Vagina (tissue), 2 donors: ENCODE measurements around the gene SHISAL2A. TPM values are rescaled to one million over a fixed set of nuclear protein-coding genes. Genes with fewer than 3 reads are reported as not detected.

Source experiments
- DNase-seq, 2 donors: peaks; one replicate each; pipeline ENCODE4 v3.0.0-alpha.2; 2017; ENCODE audit errors: extremely low spot score in 2 of 2
- H3K27ac ChIP-seq: fragments of 200-600 bp; sonication (generic); one replicate; pipeline ENCODE4 v1.5.1; 2019
- H3K27me3 ChIP-seq: fragments of 200-600 bp; sonication (generic); one replicate; pipeline ENCODE4 v1.5.1; 2019
- H3K36me3 ChIP-seq, 2 donors: fragments of 200-600 bp; sonication (generic); one replicate each; pipeline ENCODE4 v1.5.1; 2017 to 2019
- H3K4me1 ChIP-seq: fragments of 200-600 bp; sonication (generic); one replicate; pipeline ENCODE4 v1.5.1; 2019
- H3K4me3 ChIP-seq, 2 donors: fragments of 200-600 bp; sonication (generic); 1 replicate in 1 of 2; 2 replicates in 1 of 2; pipeline ENCODE4 v1.5.1; 2016 to 2019
- H3K9me3 ChIP-seq: fragments of 200-600 bp; sonication (generic); one replicate; pipeline ENCODE4 v1.5.1; 2019
- CTCF ChIP-seq, 3 experiments: fragments of 450-650 bp in 2 of 3; fragments of 200-600 bp in 1 of 3; sonication (generic) in 1 of 3; IDR thresholded peaks; one replicate each; pipeline ENCODE4 v1.5.1; 2017 to 2019; ENCODE audit warnings: antibody characterized with exemption in 3 of 3, mild to moderate bottlenecking in 2 of 3, moderate library complexity in 2 of 3
- POLR2A ChIP-seq, 2 donors: fragments of 450-650 bp; IDR thresholded peaks; one replicate each; pipeline ENCODE4 v1.6.1; 2017; ENCODE audit warnings: antibody characterized with exemption in 2 of 2, mild to moderate bottlenecking in 2 of 2, moderate library complexity in 2 of 2
- POLR2AphosphoS5 ChIP-seq, 2 donors: sonication (generic); formaldehyde crosslinking; IDR thresholded peaks; one replicate each; pipeline ENCODE4 v1.9.0; 2017; ENCODE audit warnings: antibody characterized with exemption in 2 of 2, mild to moderate bottlenecking in 2 of 2, low read depth in 1 of 2; ENCODE audit not compliant: insufficient read depth in 1 of 2
- intact Hi-C: fragments of 100-400 bp; cut with DNase I; formaldehyde crosslinking; loops from one replicate; pipeline ENCODE4 v1.15.1; 2023
- total RNA-seq: library from RNA; depleted of rRNA; stranded (reverse); fragments of >200 nt; gene quantifications from one replicate; pipeline ENCODE4 v1.2.3, GENCODE V29; 2016

SHISAL2A gene
- total RNA-seq, 1 donor from 2014 or later = 3.2 TPM

GRCh38 chr1:52674497-52675384 lies 41.8 kb downstream of the SHISAL2A start:
- no peak overlapping the region for H3K27ac ChIP-seq
- TF ChIP-seq CTCF (IDR thresholded peaks at IDR 0.05) (no peak), POLR2A (IDR thresholded peaks at IDR 0.05) (no peak), POLR2AphosphoS5 (IDR thresholded peaks at IDR 0.05; ENCODE audit: insufficient read depth in 1 of 2, low read depth in 1 of 2) (no peak)
- H3K4me1 ChIP-seq = peaks cover 7% of the 10 kb centered on the region
- DNase-seq = no peak
- no peaks in the 10 kb centered on the region for H3K36me3 ChIP-seq
- intact Hi-C loops = no loop called here
- no peak overlapping the region for H3K4me3 ChIP-seq
- H3K27me3 ChIP-seq = no peaks in the 10 kb centered on the region
- no peaks in the 10 kb centered on the region for H3K9me3 ChIP-seq

GRCh38 chr1:52676249-52676903 lies 43.4 kb downstream of the SHISAL2A start:
- no peaks in the 10 kb centered on the region for H3K27me3 ChIP-seq
- TF ChIP-seq POLR2AphosphoS5 (IDR thresholded peaks at IDR 0.05; ENCODE audit: insufficient read depth in 1 of 2, low read depth in 1 of 2) = no peak
- no peak for TF ChIP-seq POLR2A (IDR thresholded peaks at IDR 0.05)
- no peak for TF ChIP-seq CTCF (IDR thresholded peaks at IDR 0.05)
- H3K27ac ChIP-seq = no peak overlapping the region
- intact Hi-C loops = no loop called here
- no peaks in the 10 kb centered on the region for H3K36me3 ChIP-seq
- no peak overlapping the region for H3K4me3 ChIP-seq
- H3K9me3 ChIP-seq = no peaks in the 10 kb centered on the region
- no peak for DNase-seq
- peaks cover 7% of the 10 kb centered on the region for H3K4me1 ChIP-seq

- intact Hi-C loops = no loop called here
- H3K4me3 ChIP-seq = no peak overlapping the region
Observed at GRCh38 chr1:52677076-52677806, 44.3 kb downstream of the SHISAL2A start.

GRCh38 chr1:52679048-52679447 lies 46.1 kb downstream of the SHISAL2A start:
- Histone ChIP-seq H3K4me3 (no peak overlapping the region), H3K9me3 (no peaks in the 10 kb centered on the region), H3K27ac (no peak overlapping the region), H3K27me3 (no peaks in the 10 kb centered on the region), H3K4me1 (peaks cover 7% of the 10 kb centered on the region), H3K36me3 (no peaks in the 10 kb centered on the region)
- TF ChIP-seq POLR2AphosphoS5 (IDR thresholded peaks at IDR 0.05; ENCODE audit: insufficient read depth in 1 of 2, low read depth in 1 of 2) = no peak
- no peak for TF ChIP-seq POLR2A (IDR thresholded peaks at IDR 0.05)
- TF ChIP-seq CTCF (IDR thresholded peaks at IDR 0.05) = no peak
- no peak for DNase-seq
- intact Hi-C loops = no loop called here

More at GRCh38 chr1:52677076-52677806, 44.3 kb downstream of the SHISAL2A start:
- TF ChIP-seq POLR2AphosphoS5 (IDR thresholded peaks at IDR 0.05; ENCODE audit: insufficient read depth in 1 of 2, low read depth in 1 of 2) = no peak
- no peak for TF ChIP-seq POLR2A (IDR thresholded peaks at IDR 0.05)
- TF ChIP-seq CTCF (IDR thresholded peaks at IDR 0.05) = no peak
- no peaks in the 10 kb centered on the region for H3K36me3 ChIP-seq
- no peaks in the 10 kb centered on the region for H3K27me3 ChIP-seq
- DNase-seq = no peak
- H3K9me3 ChIP-seq = no peaks in the 10 kb centered on the region
- no peak overlapping the region for H3K27ac ChIP-seq
- H3K4me1 ChIP-seq = peaks cover 7% of the 10 kb centered on the region
